ENCODE results near the gene RPS6KA2.
A peak's percentile ranks its signal among the peaks of the same experiment; 100 is the strongest.

The RPS6KA2 gene

DNA sequence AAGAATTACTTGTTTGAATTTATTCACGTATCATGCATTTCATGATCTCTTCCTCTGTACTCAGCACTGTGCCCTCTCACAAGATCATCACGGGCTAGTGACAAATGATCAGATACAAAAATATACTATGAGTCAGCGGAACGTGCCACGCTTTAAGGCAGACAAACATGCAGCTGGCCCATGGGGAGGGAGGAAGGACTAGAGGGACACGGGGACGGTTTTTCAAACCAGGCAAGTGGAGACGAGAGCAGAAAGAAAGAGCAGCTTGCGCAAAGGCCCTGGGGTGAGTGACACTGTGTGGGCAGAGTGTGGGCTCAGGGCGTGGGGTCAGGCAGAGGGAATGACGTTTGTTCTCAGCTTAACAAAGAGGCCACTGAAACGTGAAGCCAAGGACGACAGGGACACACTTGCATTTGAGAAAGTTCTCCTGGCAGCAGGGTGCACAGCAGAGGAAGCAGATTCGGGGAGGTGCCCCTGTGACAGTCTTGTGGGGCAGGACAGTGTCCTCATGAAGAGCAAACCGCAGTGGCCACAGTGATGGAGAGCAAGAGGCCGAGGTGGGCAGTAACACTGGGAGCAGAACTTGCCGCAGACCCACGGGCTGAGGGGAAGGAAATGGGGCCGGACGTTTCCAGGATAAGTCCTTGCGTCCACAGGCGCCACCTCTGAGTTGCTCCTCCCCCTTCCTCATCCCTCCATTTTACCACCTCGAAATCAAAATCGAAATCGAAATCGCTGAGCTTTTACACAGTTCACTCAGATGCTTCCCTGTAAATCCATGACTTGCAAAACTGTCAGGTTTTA is 6.9 kb upstream of the RPS6KA2 start:
- no peak for DNase-seq

GRCh38 chr6:166632731-166633130 is 5.7 kb upstream of the RPS6KA2 start:
- no peak for DNase-seq

GRCh38 chr6:166630462-166630861 is 3.4 kb upstream of the RPS6KA2 start:
- DNase-seq, result no peak

DNA sequence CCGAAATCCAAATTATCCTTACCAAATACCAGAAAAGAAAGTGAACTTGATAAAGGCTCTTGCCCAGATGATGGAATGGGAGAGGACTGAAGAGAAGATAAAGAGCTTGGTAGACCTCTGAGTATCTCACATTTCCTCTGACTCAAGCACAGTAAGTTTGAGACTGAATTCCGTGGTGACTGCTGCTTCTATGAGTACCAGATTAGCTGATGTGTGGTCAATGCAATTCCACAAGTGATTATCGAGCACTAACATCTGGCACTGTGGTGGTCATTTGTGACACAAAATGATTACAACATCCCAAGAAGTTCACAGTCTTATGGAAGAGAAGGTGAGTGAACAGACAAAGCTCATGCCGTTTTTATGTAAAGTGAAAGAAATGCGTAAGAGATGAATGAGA is 2.6 kb upstream of the RPS6KA2 start:
- no peak for DNase-seq

DNA sequence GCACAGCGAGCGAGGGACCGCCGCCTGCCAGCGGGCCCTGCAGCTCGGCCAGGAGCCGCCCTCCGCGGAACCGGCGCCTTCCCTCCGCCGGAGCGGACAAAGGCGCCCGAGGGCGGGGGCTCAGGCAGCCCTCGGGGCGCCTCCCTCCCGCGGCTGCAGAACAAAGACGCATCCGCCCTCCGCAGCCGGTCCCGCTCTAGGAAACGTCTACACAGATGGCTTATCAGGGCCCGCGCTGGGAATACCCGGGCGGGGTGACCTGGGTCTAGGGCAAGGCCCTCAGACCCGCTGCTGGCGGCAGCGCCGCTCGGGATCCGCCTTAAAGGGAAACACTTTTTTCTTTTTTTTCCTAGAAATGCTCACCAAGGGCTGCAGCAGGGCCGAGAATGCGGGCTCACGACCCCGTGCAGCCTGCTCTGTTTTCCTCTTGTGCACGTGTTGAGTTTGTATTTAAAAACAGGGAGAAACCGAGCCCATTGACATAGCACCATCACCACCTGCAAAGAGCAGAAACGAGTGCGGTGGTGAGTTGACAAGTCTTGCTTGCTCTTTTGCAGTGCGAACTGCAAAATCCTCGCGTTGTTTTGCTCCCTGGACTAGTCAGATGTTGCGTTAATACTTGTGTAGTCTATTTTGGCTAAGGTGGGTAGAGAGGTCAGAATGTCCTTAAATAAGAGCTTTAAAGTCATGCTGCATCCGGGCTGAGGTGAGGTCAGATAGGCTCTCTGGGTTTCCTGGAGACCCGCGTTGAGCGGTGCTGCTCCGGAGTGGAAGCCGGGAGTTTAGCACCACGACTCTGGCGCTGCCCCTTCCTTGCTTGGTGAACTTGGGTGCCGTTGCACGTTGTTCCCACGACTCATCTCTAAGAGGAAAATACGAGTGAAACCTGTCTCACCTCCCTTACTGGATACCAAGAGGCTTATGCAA is 1.1 kb upstream of the RPS6KA2 start:
- DNase-seq, result peak; percentile 84

GRCh38 chr6:166626177-166627032 is 646 bp downstream of the RPS6KA2 start:
- peak; percentile 27 for DNase-seq

DNA sequence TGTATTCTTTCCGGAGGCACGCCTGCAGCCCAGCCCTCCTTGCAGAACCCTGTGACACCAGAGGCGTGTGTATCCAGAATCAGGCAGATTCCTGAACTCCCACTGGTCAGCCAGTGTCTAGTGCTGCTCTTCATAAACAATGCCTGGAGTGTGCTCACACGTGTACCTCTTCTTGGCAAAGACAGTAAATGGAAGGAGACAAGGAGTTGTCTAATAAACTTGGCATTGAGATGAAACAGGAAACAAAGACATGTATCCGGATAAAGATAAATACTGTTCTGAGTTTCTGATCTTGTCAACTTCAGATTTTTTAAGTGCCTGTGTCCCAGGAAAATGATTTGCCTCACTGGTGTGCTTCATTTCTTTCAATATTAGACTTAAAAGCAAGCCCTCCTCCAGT is 1.7 kb downstream of the RPS6KA2 start:
- DNase-seq, result no peak

DNA sequence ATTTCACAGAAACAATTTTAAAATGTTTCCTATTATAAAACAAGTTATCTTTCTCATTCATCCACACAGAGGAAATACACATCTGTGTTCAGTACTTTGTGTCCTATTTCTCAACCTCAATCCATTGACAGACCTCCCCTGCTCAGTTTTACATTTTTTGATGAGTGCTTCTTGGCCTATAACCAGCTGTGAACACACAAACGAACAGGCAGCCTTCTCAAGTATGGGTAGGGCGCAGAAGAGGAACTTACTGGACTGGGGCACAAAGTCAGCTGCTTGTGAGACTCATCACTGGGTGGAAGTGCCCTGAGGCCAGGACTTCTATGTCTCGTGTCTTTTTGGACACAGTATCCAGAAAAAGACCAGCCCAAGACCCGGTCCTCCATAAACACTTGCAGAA is 2.8 kb downstream of the RPS6KA2 start:
- DNase-seq, result no peak

DNA sequence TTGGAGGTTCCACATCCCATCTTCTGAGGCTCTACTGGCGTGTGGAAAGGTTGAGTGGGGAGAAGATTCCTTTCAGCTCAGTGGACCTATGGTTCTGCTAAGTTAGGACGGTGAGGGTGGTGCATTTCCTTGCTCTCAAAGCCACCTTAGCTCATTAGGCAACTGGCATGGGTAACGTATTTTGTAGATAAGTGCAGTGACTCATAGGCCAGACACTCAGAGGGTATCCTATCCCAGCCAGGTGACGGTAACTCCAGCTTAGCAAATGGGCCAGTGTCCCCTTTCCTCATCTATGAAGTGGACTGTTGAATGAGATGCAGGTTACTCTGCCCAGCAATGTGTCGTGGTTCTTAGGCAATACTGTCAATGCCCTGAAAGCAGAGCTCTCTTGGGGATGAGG is 3.7 kb downstream of the RPS6KA2 start:
- no peak for DNase-seq

DNA sequence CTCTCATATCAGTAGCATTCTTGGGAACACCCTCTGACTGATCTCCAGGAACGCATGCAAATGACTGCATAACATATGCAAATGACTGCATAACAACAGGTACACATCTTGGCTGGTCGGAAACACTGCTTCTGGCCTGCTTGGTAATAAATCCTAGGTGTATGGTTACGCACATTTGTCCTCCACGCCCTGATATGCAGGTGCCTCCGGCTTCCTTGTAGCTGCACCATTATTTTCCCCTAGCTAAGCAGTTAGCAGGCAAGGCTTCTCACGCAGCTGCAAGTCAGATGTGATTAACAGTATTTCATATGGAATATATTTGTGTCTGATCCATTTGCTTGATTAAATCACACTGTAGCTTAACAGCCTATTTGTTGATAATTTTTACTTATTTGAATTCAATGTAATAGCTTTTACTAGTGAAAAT is 5.9 kb downstream of the RPS6KA2 start:
- DNase-seq, result no peak

DNA sequence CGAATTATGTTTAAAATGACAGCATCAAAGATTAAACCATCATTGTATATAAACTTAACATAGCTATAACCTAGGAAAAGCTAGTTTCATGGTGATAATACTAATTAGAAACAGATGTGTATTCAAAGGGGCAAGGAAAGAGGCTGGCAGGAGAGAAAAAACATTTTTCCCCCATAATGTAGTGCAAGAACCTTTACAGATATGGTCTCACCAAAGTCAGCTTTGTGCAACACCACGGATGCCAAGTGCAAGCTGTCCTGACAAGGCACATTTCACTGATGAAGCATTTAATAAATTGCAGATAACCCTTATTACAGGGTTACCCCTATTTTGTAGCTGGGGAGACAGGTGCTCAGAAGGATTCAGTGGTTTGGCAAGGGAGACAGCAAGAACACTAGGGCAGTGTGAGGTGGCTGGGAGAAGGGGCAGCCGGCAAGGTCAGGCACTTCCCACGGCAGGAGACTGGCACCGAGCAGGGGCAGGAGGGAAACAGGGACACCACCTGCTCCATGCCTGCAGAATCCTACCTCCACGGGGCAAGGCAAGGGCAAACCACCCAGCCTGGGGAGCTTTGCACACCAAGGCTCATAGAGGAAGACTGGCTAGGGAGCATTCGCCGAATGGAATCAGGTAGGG is 6.5 kb downstream of the RPS6KA2 start:
- no peak for DNase-seq

DNA sequence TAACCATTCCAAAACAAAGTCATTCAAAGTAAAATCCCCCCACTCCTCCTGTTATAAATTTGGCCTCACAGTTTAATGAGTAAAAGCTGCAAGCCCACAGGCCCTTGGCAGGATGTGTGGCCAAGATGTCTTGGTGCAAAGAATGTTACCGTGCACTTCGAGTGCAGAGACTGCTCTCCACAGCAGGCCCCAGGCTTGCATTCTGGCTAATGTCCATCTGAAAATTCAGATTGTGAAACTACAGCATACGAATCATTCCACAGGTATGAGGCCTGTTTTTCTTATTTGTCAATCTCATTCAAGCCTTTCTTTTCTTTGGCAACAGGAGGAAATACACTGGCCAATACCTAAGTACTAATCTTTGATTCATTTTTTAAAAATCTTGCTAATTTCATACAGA is 7.1 kb downstream of the RPS6KA2 start:
- DNase-seq, result no peak

- no peak for DNase-seq
Observed at GRCh38 chr6:166618866-166619761, 7.9 kb downstream of the RPS6KA2 start.

GRCh38 chr6:166618251-166618650 is 8.8 kb downstream of the RPS6KA2 start:
- no peak for DNase-seq

DNA sequence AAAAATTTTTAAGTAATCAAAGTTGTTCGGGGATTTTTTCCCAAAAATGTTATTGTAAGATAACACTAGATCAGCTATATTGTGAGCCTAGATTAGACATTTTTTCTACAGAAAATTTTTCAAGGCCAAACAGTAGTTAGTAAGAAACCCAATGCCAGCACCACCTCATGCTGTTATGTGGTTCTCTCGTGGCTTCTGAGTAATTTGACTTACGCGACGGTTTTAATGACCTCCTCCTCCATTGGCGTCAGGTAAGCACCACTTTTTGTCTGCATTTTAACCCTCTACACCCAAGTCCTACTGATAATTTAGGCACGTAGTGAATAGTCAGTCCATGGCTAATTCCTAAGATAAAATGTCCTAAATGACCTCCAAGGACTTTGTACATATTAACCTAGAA is 9.7 kb downstream of the RPS6KA2 start:
- no peak for DNase-seq

DNA sequence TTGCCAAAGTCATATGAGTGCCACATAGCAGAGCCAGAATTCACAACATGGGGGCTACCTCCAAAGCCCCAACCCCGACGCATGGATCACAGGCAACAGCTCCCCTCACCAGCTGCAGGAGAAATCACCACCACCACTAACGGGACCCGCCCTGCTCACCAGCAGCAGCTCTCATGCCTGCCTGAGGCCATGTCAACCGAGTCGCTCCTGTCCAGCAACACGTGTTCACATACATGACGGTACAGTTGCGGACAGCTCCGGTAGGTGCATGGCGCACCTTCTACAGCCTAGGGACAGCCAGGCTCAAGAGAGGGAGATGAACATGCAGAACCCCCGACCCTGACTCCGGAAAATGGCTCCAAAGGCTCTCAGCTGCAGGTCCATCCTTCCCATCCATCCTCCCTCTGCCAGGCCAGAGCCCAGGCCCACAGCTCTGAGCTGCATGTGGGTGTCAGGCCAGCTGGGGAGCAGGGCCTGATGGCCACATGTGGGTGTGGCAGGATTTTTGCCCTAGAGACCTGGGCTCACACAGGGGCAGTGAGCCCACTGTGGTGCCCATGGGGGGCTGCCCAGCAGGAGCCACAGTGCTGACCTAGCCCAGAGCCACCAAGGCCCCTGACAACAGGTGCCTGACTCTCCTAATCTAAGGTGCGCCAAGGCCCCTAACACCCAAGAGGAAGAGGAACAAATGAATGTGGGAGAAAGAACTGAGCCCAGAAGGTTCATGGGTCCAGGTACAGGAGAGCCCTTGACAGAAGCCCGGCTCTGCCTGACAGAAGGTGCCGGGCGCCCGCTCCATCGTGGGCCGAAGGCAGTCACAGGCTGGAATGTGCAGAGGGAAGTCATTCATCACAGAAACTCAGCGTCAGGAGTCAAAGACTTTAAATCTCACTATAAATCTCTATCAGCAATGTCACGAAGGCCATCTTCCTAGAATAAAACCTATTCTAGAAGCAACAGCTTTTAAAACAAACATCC is 10.5 kb downstream of the RPS6KA2 start:
- DNase-seq, result no peak

DNA sequence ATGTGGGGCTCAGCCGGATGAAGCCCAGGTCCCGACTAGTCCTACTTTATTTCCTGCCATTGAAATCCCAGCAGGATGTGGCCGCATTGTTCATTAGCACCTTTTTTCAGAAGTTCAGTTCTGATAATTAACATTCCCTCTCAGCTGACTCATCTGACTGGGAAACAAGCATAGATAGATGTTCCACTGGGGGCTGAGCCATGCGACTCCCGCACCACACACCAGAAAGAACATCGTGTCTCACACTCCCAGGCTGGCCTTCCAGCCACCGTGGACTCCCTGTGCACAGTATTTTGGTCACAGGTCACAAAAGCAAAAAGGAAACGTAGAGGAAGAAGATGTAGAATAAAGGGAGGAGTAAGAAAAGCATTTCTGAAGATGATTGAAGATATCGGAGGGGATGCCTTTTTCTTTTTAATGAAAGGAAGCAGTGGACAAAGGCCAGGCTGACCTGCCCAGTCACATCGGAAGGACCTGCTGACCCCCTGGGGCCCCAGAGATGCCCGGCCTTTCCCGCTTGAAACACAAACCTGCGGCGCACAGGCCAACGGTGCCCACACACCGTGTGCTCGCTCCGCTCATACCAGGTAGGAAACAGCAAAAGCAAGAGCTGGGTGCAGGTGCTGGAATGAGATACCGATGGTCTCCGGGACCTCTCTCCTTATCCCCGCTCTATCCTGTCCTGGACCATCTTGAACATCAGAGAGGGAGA is 11.8 kb downstream of the RPS6KA2 start:
- no peak for DNase-seq

GRCh38 chr6:166614589-166614988 is 12.5 kb downstream of the RPS6KA2 start:
- DNase-seq, result no peak

- DNase-seq, result no peak
Observed at GRCh38 chr6:166614171-166614583, 12.9 kb downstream of the RPS6KA2 start.

DNA sequence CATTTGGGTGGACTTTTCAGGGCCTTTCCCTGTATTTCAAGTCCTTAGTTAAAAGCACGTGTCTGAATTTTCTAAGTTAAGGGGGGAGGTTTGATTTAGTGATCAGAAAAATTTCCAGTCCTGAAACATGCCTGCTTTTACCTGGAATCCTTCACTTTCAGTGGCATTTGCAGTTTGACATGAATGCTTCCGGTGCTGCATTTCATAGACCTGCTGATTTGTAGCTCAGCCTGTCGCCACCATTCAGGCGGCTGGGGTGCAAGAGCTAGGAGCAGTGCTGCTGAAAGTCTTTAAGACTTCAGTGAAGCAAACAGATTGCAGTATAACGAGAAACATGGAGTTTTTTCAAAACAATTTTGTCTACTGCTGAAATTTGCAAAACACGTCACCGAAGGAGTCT is 14.0 kb downstream of the RPS6KA2 start:
- DNase-seq, result no peak

All from NCI-H82 (cell line).